HUDEP-2 (cell line): ENCODE measurements around the gene PBXIP1.
A peak's percentile ranks its signal among the peaks of the same experiment; 100 is the strongest.
"Not testable (repeated sequence)": the region's sequence is repeated elsewhere in the genome, so short reads cannot be mapped to it uniquely, and the experiment has no call there.

Experiments used
- DNase-seq, 76 experiments: peaks; one replicate each; lab custom pipeline; 2025; ENCODE audit not compliant: unreplicated experiment in 76 of 76; lab: John Stamatoyannopoulos, UW

Gene PBXIP1

DNA sequence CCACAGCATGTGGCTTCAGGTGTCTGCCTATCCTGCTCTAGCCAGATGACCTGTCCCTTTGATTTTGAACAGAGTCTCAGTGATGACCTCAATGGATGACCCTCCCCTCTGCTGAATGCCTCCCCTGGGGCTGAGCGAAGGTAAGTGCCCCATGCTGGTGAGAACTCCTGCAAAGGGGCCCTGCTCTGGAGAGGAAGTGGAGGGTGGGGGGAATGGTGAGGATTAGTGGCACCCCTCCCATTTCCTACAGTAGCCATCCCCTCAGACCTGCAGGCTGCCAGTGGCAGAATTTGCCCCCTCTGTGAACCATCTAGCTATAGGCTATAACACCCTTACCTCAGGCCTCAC, 15.7 kb downstream of the PBXIP1 start:
- DNase-seq: no peak

GRCh38 chr1:154938604-154939399, 17.1 kb downstream of the PBXIP1 start:
- DNase-seq: no peak

- no peak for DNase-seq
These were observed 17.9 kb downstream of the PBXIP1 start for GRCh38 chr1:154937988-154938386.

GRCh38 chr1:154937085-154937987, 18.6 kb downstream of the PBXIP1 start:
- peak in 72 of 76 experiments; percentile 43 to 97 (median 85) for DNase-seq

- peak in 74 of 76 experiments; percentile 61 to 98 (median 91) for DNase-seq
These were observed 19.3 kb downstream of the PBXIP1 start, which contains the start of gene PMVK for GRCh38 chr1:154936555-154937084. TSS of gene PMVK (minus strand) at chr1:154936719. CDS start at chr1:154936685, 34 bp downstream.

- DNase-seq: peak in 1 of 76 experiments; percentile 20
These were observed 19.9 kb downstream of the PBXIP1 start for GRCh38 chr1:154935749-154936554.

DNA sequence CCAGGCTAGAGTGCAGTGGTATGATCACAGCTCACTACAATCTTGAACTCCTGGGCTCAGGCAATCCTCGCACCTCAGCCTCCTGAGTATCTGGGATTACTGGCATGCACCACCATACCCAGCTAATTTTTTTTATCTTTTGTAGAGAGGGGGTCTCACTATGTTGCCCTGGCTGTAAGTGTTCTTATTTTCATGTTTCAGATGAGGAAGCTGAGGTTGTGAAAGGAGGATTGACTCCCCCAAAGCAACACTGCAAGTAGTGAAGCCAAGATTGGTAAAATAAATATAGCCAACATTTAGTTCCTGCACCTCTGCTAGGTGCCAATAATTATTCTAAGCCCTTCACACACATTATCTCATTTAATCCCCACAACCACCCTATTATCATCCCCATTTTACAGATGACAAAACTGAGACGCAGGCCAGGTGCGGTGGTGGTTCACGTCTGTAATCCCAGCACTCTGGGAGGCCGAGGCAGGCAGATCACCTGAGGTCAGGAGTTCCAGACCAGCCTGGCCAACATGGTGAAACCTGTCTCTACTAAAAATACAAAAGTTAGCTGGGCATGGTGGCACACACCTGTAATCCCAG, 21.4 kb downstream of the PBXIP1 start:
- no peak for DNase-seq

DNA sequence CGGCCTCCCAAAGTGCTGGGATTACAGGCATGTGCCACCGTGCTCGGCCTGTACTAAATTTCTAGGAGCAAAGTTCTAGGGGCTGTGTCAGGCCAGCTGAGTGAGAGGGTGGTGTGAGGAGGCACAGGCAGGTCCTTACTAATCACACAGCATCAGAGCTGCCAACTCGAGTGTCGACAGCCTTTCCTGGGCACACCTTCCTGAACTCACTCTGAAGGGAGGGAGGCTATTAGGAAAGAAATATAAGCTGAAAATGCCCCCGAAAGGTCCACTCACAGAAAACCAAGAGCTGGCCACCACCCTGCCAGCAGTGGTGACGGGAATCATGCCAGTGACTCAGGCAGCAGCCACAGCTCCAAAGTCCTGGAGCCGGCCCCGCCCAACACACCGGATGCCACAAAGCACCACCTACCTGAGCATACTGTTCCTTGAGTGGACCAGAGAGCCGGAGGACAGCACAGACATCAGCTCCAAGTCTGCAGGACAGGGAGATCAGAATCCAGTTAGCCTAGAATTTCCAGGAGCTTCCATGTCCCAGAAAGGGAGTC, 23.9 kb downstream of the PBXIP1 start:
- DNase-seq: no peak

DNA sequence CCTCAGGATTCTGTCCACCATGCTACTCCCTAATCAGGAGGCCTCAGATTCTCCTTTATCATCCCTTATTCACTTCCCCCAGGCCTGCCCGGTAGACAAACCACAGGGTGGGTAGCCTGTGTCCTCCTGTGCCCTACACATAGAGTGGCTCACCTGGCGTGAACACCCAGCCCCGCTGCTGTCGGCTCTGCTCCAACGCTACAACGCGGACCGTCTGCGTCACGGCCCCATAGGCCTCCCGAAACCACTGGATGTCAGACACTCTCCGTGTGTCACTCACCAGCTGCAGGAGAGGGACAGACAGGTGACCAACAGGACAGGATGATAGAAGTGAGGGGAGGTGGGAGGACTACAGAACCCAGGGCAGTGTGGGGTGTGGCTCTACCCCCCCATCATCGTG, 29.7 kb downstream of the PBXIP1 start:
- no peak for DNase-seq

DNA sequence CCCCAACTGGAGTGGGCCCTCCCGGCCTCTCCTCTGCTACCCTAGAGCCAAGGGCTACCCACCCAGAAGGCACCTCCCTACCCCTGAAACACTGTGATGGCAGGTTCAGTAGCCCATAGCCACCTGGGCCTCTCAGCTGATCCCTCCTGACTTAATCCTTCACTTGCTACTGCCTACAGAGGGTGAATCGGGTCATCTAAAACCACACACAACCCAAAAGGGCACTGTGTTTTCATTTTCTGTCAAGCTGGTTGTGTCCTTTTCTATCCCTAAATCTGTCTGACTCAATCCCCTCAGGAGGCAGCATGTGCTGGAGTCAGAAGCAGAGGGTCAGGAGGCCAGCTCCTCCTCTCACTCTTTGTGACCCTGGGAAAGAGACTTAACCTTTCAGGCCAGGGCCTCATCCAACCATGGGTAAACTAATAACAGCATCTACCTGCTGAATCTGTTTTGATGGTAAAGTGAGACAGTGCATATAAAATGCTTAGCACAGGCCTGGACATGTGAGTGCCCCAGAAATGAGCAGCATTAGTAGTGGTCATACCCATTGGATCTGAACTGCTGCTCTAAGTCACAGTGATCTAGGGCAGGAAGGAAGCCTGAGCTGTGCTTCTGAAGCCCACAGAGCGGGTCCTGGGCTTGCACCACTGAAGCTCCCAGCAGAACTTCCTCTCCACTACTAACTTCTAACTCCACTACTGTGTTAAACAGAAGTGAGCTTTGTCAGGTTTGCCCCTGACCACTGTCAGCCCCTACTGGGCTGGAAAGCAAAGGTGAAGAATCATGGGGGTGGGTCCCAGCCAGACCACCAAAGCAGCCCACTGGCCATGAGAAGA, 30.3 kb downstream of the PBXIP1 start:
- DNase-seq: no peak

GRCh38 chr1:154923695-154924094, 32.2 kb downstream of the PBXIP1 start:
- DNase-seq: peak in 3 of 76 experiments; percentile 7 to 19 (median 9)

DNA sequence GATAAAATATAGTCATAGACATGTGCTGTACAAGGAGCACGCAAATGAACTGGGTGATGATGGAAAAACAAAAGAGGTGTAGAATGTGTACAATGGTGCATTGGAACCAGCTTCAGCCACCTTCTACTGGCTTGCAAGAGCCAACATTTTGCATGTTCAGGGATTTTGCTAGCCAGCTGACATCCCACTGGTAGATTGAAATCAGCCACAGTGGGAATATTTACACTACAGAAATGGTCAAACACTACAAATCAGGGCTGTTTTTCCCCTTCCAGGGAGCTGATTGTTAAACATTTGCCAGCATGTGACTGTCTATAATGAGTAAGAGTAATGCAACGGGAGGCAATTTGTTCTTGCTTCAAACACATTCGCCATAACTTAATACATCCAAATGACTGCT, 42.6 kb downstream of the PBXIP1 start:
- DNase-seq: no peak

- no peak for DNase-seq
These were observed 43.1 kb downstream of the PBXIP1 start for GRCh38 chr1:154912755-154913154.

- no peak for DNase-seq
These were observed 44.0 kb downstream of the PBXIP1 start for GRCh38 chr1:154911691-154912550.

DNA sequence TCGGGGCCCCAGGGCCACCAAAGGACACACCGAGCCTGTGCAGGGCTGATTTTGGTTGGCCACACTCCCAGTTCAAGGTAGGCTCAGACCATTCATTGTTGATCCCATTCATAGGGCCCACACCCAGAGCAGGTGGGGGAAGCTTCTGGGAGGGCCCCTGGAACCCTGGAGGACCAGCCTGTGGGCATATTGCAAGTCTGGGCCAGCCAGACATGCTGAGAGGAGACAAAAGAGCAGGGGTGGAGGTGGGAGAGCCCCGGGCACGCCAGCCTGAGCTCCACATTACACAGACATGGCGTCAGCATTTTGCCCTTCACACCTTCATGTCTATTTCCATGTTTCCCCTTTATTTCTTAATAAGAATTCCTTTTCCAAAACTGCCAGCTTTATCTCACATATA, 45.0 kb downstream of the PBXIP1 start:
- DNase-seq: no peak

DNA sequence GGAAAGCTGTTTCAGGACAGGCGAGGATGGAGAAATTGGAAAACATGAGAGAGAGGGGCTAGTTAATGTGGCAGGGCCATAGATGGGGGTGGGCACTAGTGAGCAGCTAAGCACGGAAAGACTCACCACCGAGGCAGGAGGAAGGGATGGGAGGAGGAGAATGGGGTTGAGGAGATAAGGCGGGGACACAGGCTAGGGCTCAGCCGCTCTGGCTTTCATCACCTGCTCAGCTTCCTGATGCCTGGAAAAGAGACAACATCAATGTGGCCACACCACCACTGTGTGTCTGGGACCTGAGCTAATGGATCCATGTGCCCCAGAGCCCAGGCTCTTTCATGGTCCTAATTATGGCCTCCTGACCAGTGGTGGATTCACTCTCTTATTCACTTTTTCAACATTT, 47.0 kb downstream of the PBXIP1 start:
- DNase-seq: no peak

- DNase-seq: not testable (repeated sequence)
These were observed 47.8 kb downstream of the PBXIP1 start for GRCh38 chr1:154908129-154908528.

GRCh38 chr1:154906621-154907081, 49.2 kb downstream of the PBXIP1 start:
- no peak for DNase-seq
